ENCODE measurements around the gene TRMT1. TPM values are rescaled to one million over a fixed set of nuclear protein-coding genes. Genes with fewer than 3 reads are reported as not detected.

The TRMT1 gene
- polyA plus RNA-seq, 3 donors: 14.5 to 94.7 (median 14.5) TPM

DNA sequence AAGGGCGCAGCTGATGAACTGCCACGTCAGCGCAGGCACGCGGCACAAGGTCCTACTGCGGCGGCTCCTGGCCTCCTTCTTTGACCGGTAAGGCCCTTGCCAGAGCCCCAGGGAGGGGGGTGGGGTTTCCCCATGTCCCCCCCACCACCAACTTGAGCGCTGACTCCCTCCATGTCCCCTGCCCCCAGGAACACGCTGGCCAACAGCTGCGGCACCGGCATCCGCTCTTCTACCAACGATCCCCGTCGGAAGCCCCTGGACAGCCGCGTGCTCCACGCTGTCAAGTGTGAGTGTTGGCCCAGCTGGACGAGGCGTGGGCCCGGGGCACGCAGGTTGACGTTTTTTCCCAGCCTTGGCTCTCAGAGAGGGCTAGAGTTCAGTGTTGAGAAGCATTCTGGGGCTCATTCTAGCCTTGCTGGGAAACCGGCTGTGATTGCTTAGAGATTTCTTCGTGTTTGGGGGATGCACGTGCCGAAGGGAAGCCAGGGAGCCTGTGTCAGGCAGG lies 20.8 kb upstream of the TRMT1 start:
- H3K4me2 ChIP-seq (replicated peaks; ENCODE audit: extremely low read depth, low read length, poor library complexity, severe bottlenecking): no peak overlapping the region
- H3K4me3 Mint-ChIP-seq: no peak overlapping the region
- TF ChIP-seq, protein P1, sequence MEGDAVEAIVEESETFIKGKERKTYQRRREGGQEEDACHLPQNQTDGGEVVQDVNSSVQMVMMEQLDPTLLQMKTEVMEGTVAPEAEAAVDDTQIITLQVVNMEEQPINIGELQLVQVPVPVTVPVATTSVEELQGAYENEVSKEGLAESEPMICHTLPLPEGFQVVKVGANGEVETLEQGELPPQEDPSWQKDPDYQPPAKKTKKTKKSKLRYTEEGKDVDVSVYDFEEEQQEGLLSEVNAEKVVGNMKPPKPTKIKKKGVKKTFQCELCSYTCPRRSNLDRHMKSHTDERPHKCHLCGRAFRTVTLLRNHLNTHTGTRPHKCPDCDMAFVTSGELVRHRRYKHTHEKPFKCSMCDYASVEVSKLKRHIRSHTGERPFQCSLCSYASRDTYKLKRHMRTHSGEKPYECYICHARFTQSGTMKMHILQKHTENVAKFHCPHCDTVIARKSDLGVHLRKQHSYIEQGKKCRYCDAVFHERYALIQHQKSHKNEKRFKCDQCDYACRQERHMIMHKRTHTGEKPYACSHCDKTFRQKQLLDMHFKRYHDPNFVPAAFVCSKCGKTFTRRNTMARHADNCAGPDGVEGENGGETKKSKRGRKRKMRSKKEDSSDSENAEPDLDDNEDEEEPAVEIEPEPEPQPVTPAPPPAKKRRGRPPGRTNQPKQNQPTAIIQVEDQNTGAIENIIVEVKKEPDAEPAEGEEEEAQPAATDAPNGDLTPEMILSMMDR (IDR thresholded peaks at IDR 0.05): no peak
- no peaks in the 10 kb centered on the region for H3K27me3 Mint-ChIP-seq (ENCODE audit: low read depth in 3 of 3)
- H3K27ac Mint-ChIP-seq: peak overlapping the region in 3 of 7 donors; percentile 27 to 77 (median 48)
- H3K27ac ChIP-seq (ENCODE audit: low read depth in 1 of 2, low read length in 2 of 2): no peak overlapping the region
- peaks cover 0 to 2% (median 0%) of the 10 kb centered on the region in 7 donors for H3K9me3 Mint-ChIP-seq
- peaks cover 50% of the 10 kb centered on the region for H4K20me1 ChIP-seq (ENCODE audit: insufficient read depth, low read length)
- WGBS (ENCODE audit: insufficient coverage): 97% methylated on average over 20 of the region's 28 CpGs
- no peak overlapping the region for H3K9ac ChIP-seq (ENCODE audit: insufficient read depth, low read length, poor library complexity, severe bottlenecking)
- peaks cover 13% of the 10 kb centered on the region for H3K4me1 Mint-ChIP-seq
- H3K4me1 ChIP-seq (ENCODE audit: control insufficient read depth in 1 of 2, insufficient read depth in 2 of 2, low read length in 2 of 2): no peaks in the 10 kb centered on the region
- DNase-seq: no peak
- no peak overlapping the region for H3K4me3 ChIP-seq (replicated peaks in 1 of 3; ENCODE audit: low read depth in 2 of 3, low read length in 3 of 3)
- H2AFZ ChIP-seq (ENCODE audit: insufficient read depth, low read depth, low read length, poor library complexity, severe bottlenecking): no peak overlapping the region
- H3K36me3 ChIP-seq (replicated peaks in 1 of 2; ENCODE audit: control insufficient read depth in 1 of 2, insufficient read depth in 2 of 2, low read length in 2 of 2): peaks cover 48 to 71% of the 10 kb centered on the region in 2 donors
- H3K36me3 Mint-ChIP-seq: peaks cover 41 to 80% of the 10 kb centered on the region in 2 donors
- peaks cover 27% of the 10 kb centered on the region for H3K79me2 ChIP-seq (ENCODE audit: insufficient read depth, low read length)
- no peaks in the 10 kb centered on the region for H3K9me3 ChIP-seq (replicated peaks in 1 of 2; ENCODE audit: control insufficient read depth in 1 of 2, insufficient read depth in 1 of 2, low read length in 2 of 2)
- intact Hi-C loops (cut with micrococcal nuclease): no loop called here
- no peaks in the 10 kb centered on the region for H3K27me3 ChIP-seq (ENCODE audit: control insufficient read depth in 2 of 2, insufficient read depth in 2 of 2, low read length in 2 of 2)

DNA sequence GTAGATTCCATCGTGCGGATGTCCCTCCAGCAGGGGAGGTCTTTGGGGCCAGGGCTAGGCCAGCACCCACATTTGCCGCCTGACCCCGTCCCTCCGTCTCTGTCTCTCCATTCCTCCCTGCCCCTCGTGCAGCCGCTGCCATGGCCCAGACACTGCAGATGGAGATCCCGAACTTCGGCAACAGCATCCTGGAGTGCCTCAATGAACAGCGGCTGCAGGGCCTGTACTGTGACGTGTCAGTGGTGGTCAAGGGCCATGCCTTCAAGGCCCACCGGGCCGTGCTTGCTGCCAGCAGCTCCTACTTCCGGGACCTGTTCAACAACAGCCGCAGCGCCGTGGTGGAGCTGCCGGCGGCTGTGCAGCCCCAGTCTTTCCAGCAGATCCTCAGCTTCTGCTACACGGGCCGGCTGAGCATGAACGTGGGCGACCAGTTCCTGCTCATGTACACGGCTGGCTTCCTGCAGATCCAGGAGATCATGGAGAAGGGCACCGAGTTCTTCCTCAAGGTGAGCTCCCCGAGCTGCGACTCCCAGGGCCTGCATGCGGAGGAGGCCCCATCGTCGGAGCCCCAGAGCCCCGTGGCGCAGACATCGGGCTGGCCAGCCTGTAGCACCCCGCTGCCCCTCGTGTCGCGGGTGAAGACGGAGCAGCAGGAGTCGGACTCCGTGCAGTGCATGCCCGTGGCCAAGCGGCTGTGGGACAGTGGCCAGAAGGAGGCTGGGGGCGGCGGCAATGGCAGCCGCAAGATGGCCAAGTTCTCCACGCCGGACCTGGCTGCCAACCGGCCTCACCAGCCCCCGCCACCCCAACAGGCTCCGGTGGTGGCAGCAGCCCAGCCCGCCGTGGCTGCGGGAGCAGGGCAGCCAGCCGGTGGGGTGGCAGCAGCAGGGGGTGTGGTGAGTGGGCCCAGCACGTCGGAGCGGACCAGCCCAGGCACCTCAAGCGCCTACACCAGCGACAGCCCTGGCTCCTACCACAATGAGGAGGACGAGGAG lies 18.8 kb upstream of the TRMT1 start:
- H3K36me3 Mint-ChIP-seq: peaks cover 35 to 66% of the 10 kb centered on the region in 2 donors
- Histone ChIP-seq H3K36me3 (replicated peaks in 1 of 2; ENCODE audit: control insufficient read depth in 1 of 2, insufficient read depth in 2 of 2, low read length in 2 of 2) (peaks cover 44 to 64% of the 10 kb centered on the region in 2 donors), H2AFZ (ENCODE audit: insufficient read depth, low read depth, low read length, poor library complexity, severe bottlenecking) (no peak overlapping the region), H3K79me2 (ENCODE audit: insufficient read depth, low read length) (peaks cover 41% of the 10 kb centered on the region), H3K27me3 (ENCODE audit: control insufficient read depth in 2 of 2, insufficient read depth in 2 of 2, low read length in 2 of 2) (no peaks in the 10 kb centered on the region), H3K4me1 (ENCODE audit: control insufficient read depth in 1 of 2, insufficient read depth in 2 of 2, low read length in 2 of 2) (no peaks in the 10 kb centered on the region), H4K20me1 (ENCODE audit: insufficient read depth, low read length) (peaks cover 62% of the 10 kb centered on the region), H3K27ac (ENCODE audit: low read depth in 1 of 2, low read length in 2 of 2) (no peak overlapping the region), H3K4me2 (replicated peaks; ENCODE audit: extremely low read depth, low read length, poor library complexity, severe bottlenecking) (no peak overlapping the region), H3K9ac (ENCODE audit: insufficient read depth, low read length, poor library complexity, severe bottlenecking) (no peak overlapping the region), H3K4me3 (replicated peaks in 1 of 3; ENCODE audit: low read depth in 2 of 3, low read length in 3 of 3) (no peak overlapping the region), H3K9me3 (replicated peaks in 1 of 2; ENCODE audit: control insufficient read depth in 1 of 2, insufficient read depth in 1 of 2, low read length in 2 of 2) (no peaks in the 10 kb centered on the region)
- TF ChIP-seq, protein P1 (IDR thresholded peaks at IDR 0.05): no peak
- whole genome bisulfite sequencing (ENCODE audit: insufficient coverage): 96% methylated on average over 57 of the region's 60 CpGs
- H3K27ac Mint-ChIP-seq: no peak overlapping the region
- intact Hi-C loops (cut with micrococcal nuclease): no loop called here
- peaks cover 0 to 2% (median 0%) of the 10 kb centered on the region in 7 donors for H3K9me3 Mint-ChIP-seq
- no peak overlapping the region for H3K4me3 Mint-ChIP-seq
- DNase-seq: no peak
- peaks cover 19% of the 10 kb centered on the region for H3K4me1 Mint-ChIP-seq
- no peaks in the 10 kb centered on the region for H3K27me3 Mint-ChIP-seq (ENCODE audit: low read depth in 3 of 3)

All from CD14-positive monocyte (primary cell).